ELF-1 (cell line): Measurements from ENCODE around the gene ZMIZ2.
A peak's percentile ranks its signal among the peaks of the same experiment; 100 is the strongest.
"Not testable (repeated sequence)": the region's sequence is repeated elsewhere in the genome, so short reads cannot be mapped to it uniquely, and the experiment has no call there.

Source experiments
- DNase-seq: peaks from one replicate; pipeline ENCODE4 v3.0.0-alpha.2; 2016; ENCODE audit warnings: low read depth, low spot score

The ZMIZ2 gene

DNA sequence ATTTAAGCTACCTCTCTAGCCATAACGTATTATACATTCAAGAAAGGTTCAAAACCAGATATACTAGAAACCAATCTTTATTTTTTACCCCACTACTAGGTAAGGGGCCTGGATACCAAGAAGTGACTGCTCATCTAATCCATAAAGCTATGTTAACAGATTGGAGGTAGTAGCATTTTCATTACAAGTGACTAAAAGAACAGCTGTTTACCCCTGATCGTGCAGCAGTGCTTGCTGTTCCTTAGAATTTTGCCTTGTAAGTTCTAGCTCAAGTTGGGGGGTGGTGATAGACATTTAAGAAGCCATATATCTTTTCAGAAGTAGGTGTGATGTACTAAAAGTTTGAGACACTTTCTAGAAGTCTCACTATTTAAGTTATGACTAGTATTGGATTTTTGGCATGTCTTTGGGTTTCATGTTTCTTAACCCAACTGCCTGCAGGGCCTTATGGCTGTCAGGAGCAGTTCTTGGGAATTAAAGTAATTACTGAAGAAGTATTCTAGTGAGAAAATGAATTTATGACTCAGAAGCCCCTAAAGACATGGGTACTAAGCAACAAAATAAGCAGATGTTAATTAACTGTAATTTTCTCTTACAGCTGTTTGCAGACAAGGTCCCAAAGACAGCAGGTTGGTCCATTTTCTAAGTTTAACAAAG is 50.1 kb downstream of the ZMIZ2 start:
- no peak for DNase-seq

GRCh38 chr7:44799939-44800338 is 51.3 kb downstream of the ZMIZ2 start:
- DNase-seq = no peak

GRCh38 chr7:44801890-44802289 is 53.2 kb downstream of the ZMIZ2 start:
- DNase-seq = no peak

GRCh38 chr7:44802418-44803025 is 53.9 kb downstream of the ZMIZ2 start:
- DNase-seq = no peak

- DNase-seq = not testable (repeated sequence)
Observed at GRCh38 chr7:44803828-44804519, 55.3 kb downstream of the ZMIZ2 start.

GRCh38 chr7:44805950-44806349 is 57.3 kb downstream of the ZMIZ2 start:
- DNase-seq = no peak

DNA sequence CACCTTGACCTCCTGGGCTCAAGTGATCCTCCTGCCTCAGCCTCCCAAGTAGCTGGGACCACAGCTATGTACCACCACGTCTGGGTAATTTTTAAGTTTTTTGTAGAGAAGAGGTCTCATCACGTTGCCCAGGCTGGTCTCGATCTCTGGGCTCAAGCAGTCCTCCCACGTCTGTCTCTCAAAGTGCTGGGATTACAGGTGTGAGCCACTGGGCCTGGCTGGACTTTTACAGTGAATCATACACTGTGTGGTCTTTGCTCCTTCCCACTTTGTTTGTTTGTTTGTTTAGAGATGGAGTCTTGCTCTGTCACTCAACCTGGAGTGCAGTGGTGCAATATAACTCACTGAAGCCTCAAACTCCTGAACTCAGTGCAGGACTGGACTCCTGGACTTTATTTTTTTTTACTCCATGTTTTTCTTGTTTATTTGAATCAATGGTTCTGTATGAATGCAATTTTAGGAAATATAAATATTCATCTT is 60.3 kb downstream of the ZMIZ2 start:
- DNase-seq = no peak

GRCh38 chr7:44811093-44811492 is 62.4 kb downstream of the ZMIZ2 start:
- DNase-seq = no peak

GRCh38 chr7:44811571-44811970 is 62.9 kb downstream of the ZMIZ2 start:
- no peak for DNase-seq

DNA sequence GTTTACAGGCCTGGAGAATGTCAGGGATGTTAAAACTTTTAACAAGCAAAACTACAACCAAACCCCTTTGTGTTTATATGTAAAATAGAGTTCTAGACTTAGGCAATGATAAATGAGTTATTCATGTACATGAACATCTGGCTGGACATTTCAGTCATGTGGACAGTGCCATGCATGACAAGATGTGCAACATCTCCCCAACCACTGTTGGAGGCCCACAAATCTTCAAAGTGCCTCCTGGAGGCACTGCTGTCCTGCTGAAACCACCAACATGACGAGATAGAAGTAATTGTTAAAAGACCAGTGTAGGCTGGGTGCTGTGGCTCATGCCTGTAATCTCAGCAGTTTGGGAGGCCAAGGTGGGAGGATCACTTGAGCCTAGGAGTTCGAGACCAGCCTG is 66.3 kb downstream of the ZMIZ2 start:
- DNase-seq = no peak

DNA sequence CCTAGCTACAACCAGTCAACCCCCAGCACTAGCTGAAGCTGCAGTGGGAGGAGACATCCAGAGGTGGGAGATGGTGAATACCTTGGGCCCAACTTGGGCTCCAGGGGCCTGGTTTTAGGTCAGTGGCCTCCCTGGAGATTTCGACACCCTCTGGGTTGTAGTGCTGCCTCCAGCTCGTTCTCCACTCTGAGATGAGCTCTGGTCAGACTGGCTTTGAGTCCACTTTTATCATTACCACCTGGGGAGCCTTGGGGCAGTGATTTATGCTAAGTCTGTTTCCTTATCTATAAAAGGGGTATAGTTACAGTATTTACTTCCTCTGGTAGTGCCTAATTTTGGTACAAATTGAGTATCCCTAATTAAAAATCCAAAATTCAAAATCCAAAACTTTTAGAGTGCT is 70.6 kb downstream of the ZMIZ2 start:
- DNase-seq = peak; percentile 66
